CD4-positive, alpha-beta memory T cell (primary cell): Measurements from ENCODE around the gene ANKMY2. TPM values are rescaled to one million over a fixed set of nuclear protein-coding genes. Genes with fewer than 3 reads are reported as not detected.

ENCODE experiments used
- CTCF ChIA-PET: fragments of 350-600 bp; sonication (Branson Sonifier 250); formaldehyde crosslinking; loops from one replicate; lab custom pipeline; 2021; ENCODE audit warnings: inconsistent platforms; ENCODE audit not compliant: partially characterized antibody; lab: Charles Lee
- POLR2A ChIA-PET: fragments of 350-600 bp; sonication (Branson Sonifier 250); formaldehyde crosslinking; loops from one replicate; lab custom pipeline; 2021; ENCODE audit not compliant: partially characterized antibody; lab: Charles Lee
- DNase-seq, 5 donors: peaks; one replicate each; pipeline versions ENCODE4 v3.0.0 to v3.0.0-alpha.2; 2020 to 2022; ENCODE audit warnings: mixed read lengths in 1 of 5
- H3K27ac ChIP-seq: one replicate; pipeline ENCODE4 v1.7.0; 2013; ENCODE audit warnings: low read depth, low read length
- H3K27me3 ChIP-seq: 2 replicates; pipeline ENCODE4 v1.7.0; 2013; ENCODE audit warnings: mild to moderate bottlenecking, low read length, moderate library complexity; ENCODE audit not compliant: insufficient read depth
- H3K36me3 ChIP-seq: 2 replicates; pipeline ENCODE4 v1.7.0; 2013; ENCODE audit warnings: mild to moderate bottlenecking, low read length, moderate library complexity; ENCODE audit not compliant: insufficient read depth
- H3K4me1 ChIP-seq: 2 replicates; pipeline ENCODE4 v1.7.0; 2013; ENCODE audit warnings: mild to moderate bottlenecking, low read length, moderate library complexity; ENCODE audit not compliant: insufficient read depth
- H3K4me3 ChIP-seq, 2 donors: one replicate each; pipeline ENCODE4 v1.7.0; 2013; ENCODE audit warnings: low read length in 2 of 2, mild to moderate bottlenecking in 1 of 2
- H3K9me3 ChIP-seq, 2 donors: one replicate each; pipeline ENCODE4 v1.7.0; 2013; ENCODE audit warnings: low read length in 2 of 2, control low read depth in 1 of 2; ENCODE audit not compliant: control insufficient read depth in 1 of 2
- H3K27ac Mint-ChIP-seq, 7 donors: one replicate each; pipeline ENCODE4 v1.8.0; 2020 to 2021; ENCODE audit warnings: mixed read lengths in 7 of 7, mild to moderate bottlenecking in 6 of 7, inconsistent platforms in 3 of 7, moderate library complexity in 3 of 7
- H3K27me3 Mint-ChIP-seq, 2 donors: one replicate each; pipeline ENCODE4 v1.8.0; 2020 to 2021; ENCODE audit warnings: mixed read lengths in 2 of 2
- H3K36me3 Mint-ChIP-seq, 2 donors: one replicate each; pipeline ENCODE4 v1.8.0; 2020 to 2021; ENCODE audit warnings: mixed read lengths in 2 of 2, inconsistent platforms in 1 of 2, mild to moderate bottlenecking in 1 of 2
- H3K4me1 Mint-ChIP-seq, 4 donors: one replicate each; pipeline ENCODE4 v1.8.0; 2020 to 2021; ENCODE audit warnings: mixed read lengths in 4 of 4, mild to moderate bottlenecking in 1 of 4
- H3K4me3 Mint-ChIP-seq, 8 donors: one replicate each; pipeline ENCODE4 v1.8.0; 2020 to 2021; ENCODE audit warnings: mixed read lengths in 8 of 8, mild to moderate bottlenecking in 7 of 8, moderate library complexity in 6 of 8, inconsistent platforms in 3 of 8
- H3K9me3 Mint-ChIP-seq, 8 donors: one replicate each; pipeline ENCODE4 v1.8.0; 2020 to 2021; ENCODE audit warnings: mixed read lengths in 8 of 8, mild to moderate bottlenecking in 5 of 8, inconsistent platforms in 3 of 8, moderate library complexity in 1 of 8
- intact Hi-C: fragments of 100-400 bp; cut with micrococcal nuclease; formaldehyde crosslinking; loops from one replicate; pipeline ENCODE4 v1.15.1; 2023
- polyA plus RNA-seq, 2 donors: library from polyadenylated mRNA; unstranded; fragments of 300-500 nt; fragmentation: Illumina TruSeq; gene quantifications; one replicate each; pipeline ENCODE4 v1.2.3, GENCODE V29; 2021
- total RNA-seq, 2 experiments: library from RNA; stranded (reverse); gene quantifications; one replicate each; pipeline ENCODE4 v1.2.3, GENCODE V29; 2021

Gene ANKMY2
- total and polyA plus RNA-seq, 4 experiments from 2014 or later: 13.6 to 21.4 (median 17.6) TPM

DNA sequence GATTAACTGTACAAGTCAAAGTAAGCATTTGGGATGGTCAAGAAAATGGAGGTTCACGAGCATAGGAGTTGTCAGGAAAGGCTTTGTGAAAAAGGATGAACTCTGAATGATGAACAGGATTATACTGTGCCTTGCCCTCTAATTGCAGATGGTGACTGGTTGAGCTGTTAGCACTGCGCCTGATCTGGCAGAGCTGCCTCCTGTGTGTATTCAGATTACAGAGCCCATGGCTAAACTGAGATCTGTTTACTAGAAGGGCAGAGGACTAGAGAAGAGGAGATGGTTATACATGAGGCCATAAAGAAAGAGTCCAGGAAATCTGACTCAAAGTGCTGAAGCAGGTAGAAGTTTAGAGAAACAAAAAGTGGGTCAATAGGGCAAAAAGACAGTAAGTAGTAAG is 89.2 kb downstream of the ANKMY2 start:
- H3K9me3 Mint-ChIP-seq: no peaks in the 10 kb centered on the region
- H3K36me3 ChIP-seq: no peaks in the 10 kb centered on the region
- H3K9me3 ChIP-seq: no peaks in the 10 kb centered on the region
- intact Hi-C loops: no loop called here
- H3K4me3 ChIP-seq: no peak overlapping the region
- H3K36me3 Mint-ChIP-seq: no peaks in the 10 kb centered on the region
- ChIA-PET POLR2A (no interaction called here), CTCF (interaction anchor here (7.6 kb wide), 1 partner anchor 9 kb away, joined by 72 read pairs; no protein-coding TSS in a partner anchor)
- H3K4me3 Mint-ChIP-seq: no peak overlapping the region
- no peaks in the 10 kb centered on the region for H3K4me1 ChIP-seq
- H3K27me3 ChIP-seq: no peaks in the 10 kb centered on the region
- H3K4me1 Mint-ChIP-seq: no peaks in the 10 kb centered on the region
- H3K27ac Mint-ChIP-seq: no peak overlapping the region
- DNase-seq: no peak
- no peak overlapping the region for H3K27ac ChIP-seq
- peaks cover 0 to 6% of the 10 kb centered on the region in 2 donors for H3K27me3 Mint-ChIP-seq

DNA sequence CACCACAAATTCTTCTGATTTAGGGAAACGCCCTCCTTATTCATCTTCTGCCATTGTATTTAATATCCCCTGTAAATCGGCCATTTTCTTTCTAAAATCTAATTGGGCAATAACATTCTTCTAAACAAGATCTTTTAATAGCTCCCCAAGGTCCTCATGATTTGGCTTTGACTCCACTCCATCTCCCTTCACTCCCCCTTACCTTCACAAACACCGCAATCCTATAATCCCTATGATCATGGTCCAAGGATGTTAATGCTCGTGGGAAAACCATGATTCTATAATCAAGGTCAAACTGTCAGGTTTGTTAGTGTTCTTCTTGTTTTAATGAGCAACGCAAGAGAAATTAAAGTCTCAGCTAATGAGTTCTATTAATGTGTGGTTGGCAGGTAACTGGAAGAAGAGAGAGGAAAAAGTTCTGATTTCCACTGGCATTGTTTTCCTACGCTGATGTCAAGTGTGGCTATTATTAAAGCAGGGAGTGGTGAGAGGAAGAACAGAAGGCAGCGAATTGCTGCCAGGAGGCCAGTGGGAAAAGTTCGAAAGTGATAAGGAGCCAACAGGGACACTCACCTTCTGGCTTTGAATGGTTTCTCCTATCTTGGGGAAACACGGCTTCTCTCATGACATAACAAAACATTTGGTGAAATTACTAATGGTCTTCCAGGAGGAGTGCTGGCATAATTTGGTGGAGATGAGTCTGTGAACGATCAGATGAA is 90.9 kb downstream of the ANKMY2 start:
- ChIA-PET CTCF (interaction anchor here (7.6 kb wide), 1 partner anchor 10 kb away, joined by 72 read pairs; no protein-coding TSS in a partner anchor), POLR2A (no interaction called here)
- Histone ChIP-seq H3K9me3 (no peaks in the 10 kb centered on the region), H3K36me3 (no peaks in the 10 kb centered on the region), H3K4me1 (no peaks in the 10 kb centered on the region), H3K27ac (no peak overlapping the region), H3K4me3 (no peak overlapping the region), H3K27me3 (no peaks in the 10 kb centered on the region)
- Mint-ChIP-seq H3K36me3 (no peaks in the 10 kb centered on the region), H3K27me3 (peaks cover 0 to 6% of the 10 kb centered on the region in 2 donors), H3K4me3 (no peak overlapping the region), H3K9me3 (no peaks in the 10 kb centered on the region), H3K4me1 (no peaks in the 10 kb centered on the region), H3K27ac (no peak overlapping the region)
- intact Hi-C loops: no loop called here
- DNase-seq: no peak

DNA sequence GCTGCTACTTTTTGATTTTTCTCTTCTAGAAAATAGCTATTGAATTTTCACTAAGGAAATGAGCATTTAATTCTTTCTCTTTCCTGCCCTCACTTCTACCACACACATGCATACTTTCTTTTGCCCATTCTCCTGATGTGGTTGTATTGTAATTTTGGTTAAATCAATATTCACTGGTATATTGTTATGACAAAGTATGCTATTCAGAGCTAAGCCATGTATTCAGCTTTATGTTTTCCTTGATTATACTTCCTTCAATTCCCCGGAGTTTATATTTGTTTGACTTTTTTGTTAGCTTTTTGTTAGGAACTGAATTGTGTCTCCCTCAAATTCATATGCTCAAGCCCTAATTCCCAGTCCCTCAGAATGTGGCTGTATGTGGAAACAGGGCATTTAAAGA is 94.9 kb downstream of the ANKMY2 start:
- ChIA-PET POLR2A (no interaction called here), CTCF (interaction anchor here (0.8 to 7.6 kb wide), 3 partner anchors 10 to 472 kb away, joined by 3 to 72 read pairs (median 6); no protein-coding TSS in a partner anchor)
- Histone ChIP-seq H3K4me1 (no peaks in the 10 kb centered on the region), H3K36me3 (no peaks in the 10 kb centered on the region), H3K9me3 (no peaks in the 10 kb centered on the region), H3K27me3 (no peaks in the 10 kb centered on the region), H3K27ac (no peak overlapping the region), H3K4me3 (no peak overlapping the region)
- no peak for DNase-seq
- Mint-ChIP-seq H3K27me3 (peaks cover 1 to 8% of the 10 kb centered on the region in 2 donors), H3K36me3 (no peaks in the 10 kb centered on the region), H3K27ac (no peak overlapping the region), H3K9me3 (no peaks in the 10 kb centered on the region), H3K4me1 (no peaks in the 10 kb centered on the region), H3K4me3 (no peak overlapping the region)
- intact Hi-C loops: no loop called here

Other genes with a start within 250 kb of the ANKMY2 start
- 1 to 10 TPM; 1.1 to 1.3 TPM for gene CRPPA, start 224.2 kb downstream of the ANKMY2 start, total RNA-seq
- gene CRPPA, start 224.2 kb downstream of the ANKMY2 start, polyA plus RNA-seq: under 1 TPM; 0.26 to 0.87 TPM
- not detected for gene SOSTDC1, start 180.0 kb downstream of the ANKMY2 start, total RNA-seq
- not detected for gene SOSTDC1, start 180.0 kb downstream of the ANKMY2 start, polyA plus RNA-seq
- gene LRRC72, start 118.9 kb downstream of the ANKMY2 start, total RNA-seq: not detected
- not detected for gene LRRC72, start 118.9 kb downstream of the ANKMY2 start, polyA plus RNA-seq
- 10 to 100 TPM; 18.6 to 18.7 TPM for gene BZW2, start 427 bp upstream of the ANKMY2 start, total RNA-seq
- 10 to 100 TPM; 48.4 to 58.7 TPM for gene BZW2, start 427 bp upstream of the ANKMY2 start, polyA plus RNA-seq
- not detected for gene TSPAN13, start 108.0 kb upstream of the ANKMY2 start, total RNA-seq
- gene TSPAN13, start 108.0 kb upstream of the ANKMY2 start, polyA plus RNA-seq: under 1 TPM; 0.11 to 0.42 TPM
- not detected for gene AGR2, start 159.2 kb upstream of the ANKMY2 start, total RNA-seq
- not detected for gene AGR2, start 159.2 kb upstream of the ANKMY2 start, polyA plus RNA-seq
- gene AGR3, start 236.2 kb upstream of the ANKMY2 start, total RNA-seq: not detected
- gene AGR3, start 236.2 kb upstream of the ANKMY2 start, polyA plus RNA-seq: not detected